ENCODE measurements around the gene DIP2C.

- TF ChIP-seq CTCF (conservative IDR thresholded peaks at IDR 0.05 in 1 of 2, IDR thresholded peaks at IDR 0.05 in 1 of 2; ENCODE audit: extremely low read depth in 1 of 2, insufficient read depth in 1 of 2, low read depth in 1 of 2, low read length in 2 of 2), result no peak
- TF ChIP-seq EZH2 (IDR thresholded peaks at IDR 0.05; ENCODE audit: borderline replicate concordance, low read length), result no peak
These were observed 153.5 kb downstream of the DIP2C start for GRCh38 chr10:535952-536351.

Data from mammary epithelial cell (primary cell).